SKM-1 treated with dmso at 0.1 percent for 144 hours (cell line): ENCODE results near the gene SPATA33.

Source experiments
- DNase-seq: peaks from one replicate; lab custom pipeline; 2025; ENCODE audit not compliant: unreplicated experiment; lab: John Stamatoyannopoulos, UW

The SPATA33 gene

GRCh38 chr16:89706518-89707260, 49.1 kb downstream of the SPATA33 start:
- no peak for DNase-seq

- DNase-seq, result no peak
Observed at GRCh38 chr16:89707695-89708094, 50.1 kb downstream of the SPATA33 start.

- DNase-seq, result no peak
Observed at GRCh38 chr16:89708481-89708931, 50.9 kb downstream of the SPATA33 start.

- no peak for DNase-seq
Observed at GRCh38 chr16:89709166-89709565, 51.5 kb downstream of the SPATA33 start.

- DNase-seq, result no peak
Observed at GRCh38 chr16:89709716-89710432, 52.2 kb downstream of the SPATA33 start.

- DNase-seq, result no peak
Observed at GRCh38 chr16:89710709-89711564, 53.3 kb downstream of the SPATA33 start.

- peak; percentile 36 for DNase-seq
Observed at GRCh38 chr16:89711601-89712273, 54.1 kb downstream of the SPATA33 start.

- no peak for DNase-seq
Observed at GRCh38 chr16:89712274-89712781, 54.7 kb downstream of the SPATA33 start.

- no peak for DNase-seq
Observed at GRCh38 chr16:89716493-89716892, 58.9 kb downstream of the SPATA33 start.

GRCh38 chr16:89716916-89717687, 59.5 kb downstream of the SPATA33 start:
- DNase-seq, result no peak

GRCh38 chr16:89717688-89718505, 60.3 kb downstream of the SPATA33 start:
- no peak for DNase-seq
